ENCODE data around the gene UNC5B. TPM values are rescaled to one million over a fixed set of nuclear protein-coding genes. Genes with fewer than 3 reads are reported as not detected.

The UNC5B gene
- polyA plus RNA-seq, 3 donors = 0.04 to 0.72 TPM; not detected in 1

DNA sequence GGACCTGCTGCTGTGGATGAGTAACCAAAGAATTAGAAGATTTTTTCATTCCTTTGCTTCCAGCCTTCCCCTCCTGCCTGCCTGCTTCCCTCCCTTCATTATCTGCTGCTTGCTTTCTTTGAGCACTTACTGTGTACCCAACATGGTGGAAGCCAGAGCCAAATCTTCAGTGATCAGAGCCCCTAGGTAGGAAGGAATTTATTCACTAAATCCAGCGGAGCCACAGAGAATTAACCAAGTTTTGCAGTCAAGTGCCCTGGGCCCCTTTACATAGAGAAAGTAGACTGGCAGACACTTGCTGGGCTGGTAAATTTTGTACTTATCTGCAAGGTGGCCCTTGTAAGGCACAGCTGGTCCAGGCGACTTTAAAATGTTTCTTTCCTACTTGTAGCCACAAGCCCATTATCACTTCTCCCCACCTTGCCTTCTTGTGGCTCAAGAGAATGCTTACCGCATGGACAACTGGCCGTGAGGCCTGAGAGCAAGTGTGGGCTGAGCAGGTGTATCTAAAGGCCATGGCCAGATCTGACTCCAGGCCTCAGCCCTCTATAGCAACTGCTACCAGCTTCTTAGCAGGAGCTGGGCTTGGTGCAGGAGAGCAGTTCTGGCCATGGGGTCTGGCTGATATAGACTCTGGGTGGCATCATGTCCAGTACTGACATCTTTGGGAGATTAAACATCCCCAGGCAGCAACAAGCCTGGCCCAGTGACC, 11.1 kb downstream of the UNC5B start:
- H3K4me1 Mint-ChIP-seq = no peaks in the 10 kb centered on the region
- H3K27me3 Mint-ChIP-seq (ENCODE audit: low read depth in 3 of 3) = peaks cover 12 to 21% (median 18%) of the 10 kb centered on the region in 3 donors
- Histone ChIP-seq H3K4me1 (ENCODE audit: control insufficient read depth in 1 of 2, insufficient read depth in 2 of 2, low read length in 2 of 2) (no peaks in the 10 kb centered on the region), H3K9me3 (replicated peaks in 1 of 2; ENCODE audit: control insufficient read depth in 1 of 2, insufficient read depth in 1 of 2, low read length in 2 of 2) (no peaks in the 10 kb centered on the region), H2AFZ (ENCODE audit: insufficient read depth, low read depth, low read length, poor library complexity, severe bottlenecking) (no peak overlapping the region), H3K9ac (ENCODE audit: insufficient read depth, low read length, poor library complexity, severe bottlenecking) (no peak overlapping the region), H3K36me3 (replicated peaks in 1 of 2; ENCODE audit: control insufficient read depth in 1 of 2, insufficient read depth in 2 of 2, low read length in 2 of 2) (no peaks in the 10 kb centered on the region), H3K4me2 (replicated peaks; ENCODE audit: extremely low read depth, low read length, poor library complexity, severe bottlenecking) (no peak overlapping the region), H4K20me1 (ENCODE audit: insufficient read depth, low read length) (no peaks in the 10 kb centered on the region), H3K79me2 (ENCODE audit: insufficient read depth, low read length) (no peaks in the 10 kb centered on the region), H3K27me3 (ENCODE audit: control insufficient read depth in 2 of 2, insufficient read depth in 2 of 2, low read length in 2 of 2) (peaks cover 0 to 4% of the 10 kb centered on the region in 2 donors), H3K27ac (ENCODE audit: low read depth in 1 of 2, low read length in 2 of 2) (no peak overlapping the region), H3K4me3 (replicated peaks in 1 of 3; ENCODE audit: low read depth in 2 of 3, low read length in 3 of 3) (no peak overlapping the region)
- H3K9me3 Mint-ChIP-seq = peaks cover 0 to 1% (median 0%) of the 10 kb centered on the region in 7 donors
- H3K36me3 Mint-ChIP-seq = no peaks in the 10 kb centered on the region
- 100% methylated on average over 1 of the region's 4 CpGs for WGBS (ENCODE audit: insufficient coverage)
- TF ChIP-seq, protein P1, sequence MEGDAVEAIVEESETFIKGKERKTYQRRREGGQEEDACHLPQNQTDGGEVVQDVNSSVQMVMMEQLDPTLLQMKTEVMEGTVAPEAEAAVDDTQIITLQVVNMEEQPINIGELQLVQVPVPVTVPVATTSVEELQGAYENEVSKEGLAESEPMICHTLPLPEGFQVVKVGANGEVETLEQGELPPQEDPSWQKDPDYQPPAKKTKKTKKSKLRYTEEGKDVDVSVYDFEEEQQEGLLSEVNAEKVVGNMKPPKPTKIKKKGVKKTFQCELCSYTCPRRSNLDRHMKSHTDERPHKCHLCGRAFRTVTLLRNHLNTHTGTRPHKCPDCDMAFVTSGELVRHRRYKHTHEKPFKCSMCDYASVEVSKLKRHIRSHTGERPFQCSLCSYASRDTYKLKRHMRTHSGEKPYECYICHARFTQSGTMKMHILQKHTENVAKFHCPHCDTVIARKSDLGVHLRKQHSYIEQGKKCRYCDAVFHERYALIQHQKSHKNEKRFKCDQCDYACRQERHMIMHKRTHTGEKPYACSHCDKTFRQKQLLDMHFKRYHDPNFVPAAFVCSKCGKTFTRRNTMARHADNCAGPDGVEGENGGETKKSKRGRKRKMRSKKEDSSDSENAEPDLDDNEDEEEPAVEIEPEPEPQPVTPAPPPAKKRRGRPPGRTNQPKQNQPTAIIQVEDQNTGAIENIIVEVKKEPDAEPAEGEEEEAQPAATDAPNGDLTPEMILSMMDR (IDR thresholded peaks at IDR 0.05) = no peak
- H3K4me3 Mint-ChIP-seq = no peak overlapping the region
- intact Hi-C loops (cut with micrococcal nuclease) = no loop called here
- no peak overlapping the region for H3K27ac Mint-ChIP-seq
- no peak for DNase-seq

GRCh38 chr10:71225291-71226058, 13.1 kb downstream of the UNC5B start:
- Histone ChIP-seq H3K27ac (ENCODE audit: low read depth in 1 of 2, low read length in 2 of 2) (no peak overlapping the region), H3K4me1 (ENCODE audit: control insufficient read depth in 1 of 2, insufficient read depth in 2 of 2, low read length in 2 of 2) (no peaks in the 10 kb centered on the region), H4K20me1 (ENCODE audit: insufficient read depth, low read length) (no peaks in the 10 kb centered on the region), H2AFZ (ENCODE audit: insufficient read depth, low read depth, low read length, poor library complexity, severe bottlenecking) (no peak overlapping the region), H3K4me2 (replicated peaks; ENCODE audit: extremely low read depth, low read length, poor library complexity, severe bottlenecking) (no peak overlapping the region), H3K27me3 (ENCODE audit: control insufficient read depth in 2 of 2, insufficient read depth in 2 of 2, low read length in 2 of 2) (no peaks in the 10 kb centered on the region), H3K9me3 (replicated peaks in 1 of 2; ENCODE audit: control insufficient read depth in 1 of 2, insufficient read depth in 1 of 2, low read length in 2 of 2) (no peaks in the 10 kb centered on the region), H3K4me3 (replicated peaks in 1 of 3; ENCODE audit: low read depth in 2 of 3, low read length in 3 of 3) (no peak overlapping the region), H3K79me2 (ENCODE audit: insufficient read depth, low read length) (no peaks in the 10 kb centered on the region), H3K36me3 (replicated peaks in 1 of 2; ENCODE audit: control insufficient read depth in 1 of 2, insufficient read depth in 2 of 2, low read length in 2 of 2) (no peaks in the 10 kb centered on the region), H3K9ac (ENCODE audit: insufficient read depth, low read length, poor library complexity, severe bottlenecking) (no peak overlapping the region)
- H3K4me3 Mint-ChIP-seq = peak overlapping the region in 1 of 2 donors; percentile 51
- TF ChIP-seq, protein P1 (IDR thresholded peaks at IDR 0.05) = no peak
- H3K27ac Mint-ChIP-seq = no peak overlapping the region
- intact Hi-C loops (cut with micrococcal nuclease) = no loop called here
- 98% methylated on average over 3 of the region's 12 CpGs for WGBS (ENCODE audit: insufficient coverage)
- DNase-seq = no peak
- H3K9me3 Mint-ChIP-seq = no peaks in the 10 kb centered on the region
- H3K36me3 Mint-ChIP-seq = no peaks in the 10 kb centered on the region
- peaks cover 6 to 11% (median 11%) of the 10 kb centered on the region in 3 donors for H3K27me3 Mint-ChIP-seq (ENCODE audit: low read depth in 3 of 3)
- no peaks in the 10 kb centered on the region for H3K4me1 Mint-ChIP-seq

All from CD14-positive monocyte (primary cell).